ENCODE measurements around the gene IDH3A. TPM values are rescaled to one million over a fixed set of nuclear protein-coding genes. Genes with fewer than 3 reads are reported as not detected.

The IDH3A gene
- total RNA-seq, 2 donors from 2014 or later: 135 to 169 TPM

- H3K27me3 Mint-ChIP-seq: peaks cover 0 to 8% of the 10 kb centered on the region in 2 donors
- ATAC-seq (peak in 1 of 2 donors; percentile 46), DNase-seq (ENCODE audit: low spot score) (no peak)
- no peaks in the 10 kb centered on the region for H3K4me1 Mint-ChIP-seq (ENCODE audit: low read depth in 2 of 2)
- H3K27ac Mint-ChIP-seq: no peak overlapping the region
- no peaks in the 10 kb centered on the region for H3K36me3 Mint-ChIP-seq
- H3K9me3 Mint-ChIP-seq: no peaks in the 10 kb centered on the region
- H3K4me3 Mint-ChIP-seq: no peak overlapping the region
These were observed 67.3 kb downstream of the IDH3A start for GRCh38 chr15:78216276-78217104.

GRCh38 chr15:78220713-78221112, 71.6 kb downstream of the IDH3A start:
- peaks cover 5 to 14% of the 10 kb centered on the region in 2 donors for H3K4me1 Mint-ChIP-seq (ENCODE audit: low read depth in 2 of 2)
- DNase-seq (ENCODE audit: low spot score): no peak
- no peaks in the 10 kb centered on the region for H3K36me3 Mint-ChIP-seq

More at GRCh38 chr15:78220713-78221112, 71.6 kb downstream of the IDH3A start:
- Mint-ChIP-seq H3K27ac (no peak overlapping the region), H3K27me3 (peaks cover 0 to 13% of the 10 kb centered on the region in 2 donors), H3K4me3 (no peak overlapping the region), H3K9me3 (no peaks in the 10 kb centered on the region)
- no peak for ATAC-seq

Other genes starting within 250 kb of the IDH3A start
- 10 to 100 TPM; 54.1 to 97.0 TPM for gene TBC1D2B, start 71.7 kb upstream of the IDH3A start, total RNA-seq
- gene SH2D7, start 56.8 kb upstream of the IDH3A start, total RNA-seq: not detected
- 1 to 10 TPM in 1 of 2 donors, under 1 TPM in 1; 0.67 to 1.8 TPM for gene CIB2, start 17.9 kb upstream of the IDH3A start, total RNA-seq
- gene ACSBG1, start 85.2 kb downstream of the IDH3A start, total RNA-seq: under 1 TPM in 1 of 2 donors, not detected in 1; 0.31 TPM
- gene DNAJA4, start 115.2 kb downstream of the IDH3A start, total RNA-seq: 10 to 100 TPM; 35.2 to 50.4 TPM
- gene SKIC8, start 150.2 kb downstream of the IDH3A start, total RNA-seq: 10 to 100 TPM; 40.7 to 50.0 TPM
- not detected for gene CRABP1, start 191.0 kb downstream of the IDH3A start, total RNA-seq

Measured in natural killer cell treated with Interleukin-12 subunit alpha and Interleukin-12 subunit beta and Interleukin-15 and Interleukin-18, amount 100 ng/mL, for 72 hours (primary cell).